ENCODE measurements around the gene TEX26. TPM values are rescaled to one million over a fixed set of nuclear protein-coding genes. Genes with fewer than 3 reads are reported as not detected.

TEX26 gene
- total and polyA plus RNA-seq, 4 donors = 0.08 to 0.31 TPM; not detected in 2

GRCh38 chr13:30895773-30896172 lies 36.7 kb upstream of the TEX26 start:
- H3K9me3 ChIP-seq (ENCODE audit: control insufficient read depth in 4 of 4, low read length in 3 of 4) = no peaks in the 10 kb centered on the region
- H3K4me1 ChIP-seq (ENCODE audit: control insufficient read depth in 4 of 4, insufficient read depth in 4 of 4, low read length in 3 of 4) = no peaks in the 10 kb centered on the region
- peaks cover 0 to 4% (median under 1%) of the 10 kb centered on the region in 4 donors for H3K27me3 ChIP-seq (ENCODE audit: control insufficient read depth in 4 of 4, insufficient read depth in 4 of 4, low read length in 3 of 4)
- no peak overlapping the region for H3K4me3 ChIP-seq (ENCODE audit: low read depth in 1 of 3, low read length in 3 of 3)
- TF ChIP-seq EGR1 (IDR thresholded peaks at IDR 0.05; ENCODE audit: low read depth in 2 of 2) = no peak
- TF ChIP-seq NR2F2 (IDR thresholded peaks at IDR 0.05) = no peak
- TF ChIP-seq, protein P1, sequence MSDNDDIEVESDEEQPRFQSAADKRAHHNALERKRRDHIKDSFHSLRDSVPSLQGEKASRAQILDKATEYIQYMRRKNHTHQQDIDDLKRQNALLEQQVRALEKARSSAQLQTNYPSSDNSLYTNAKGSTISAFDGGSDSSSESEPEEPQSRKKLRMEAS (IDR thresholded peaks at IDR 0.05) = no peak
- TF ChIP-seq FOXA2 (IDR thresholded peaks at IDR 0.05) = no peak
- TF ChIP-seq FOXA1 (IDR thresholded peaks at IDR 0.05) = no peak
- no peak for TF ChIP-seq RAD21 (IDR thresholded peaks at IDR 0.05)
- no peak for TF ChIP-seq HNF4A (conservative IDR thresholded peaks at IDR 0.05)
- TF ChIP-seq, protein P2, sequence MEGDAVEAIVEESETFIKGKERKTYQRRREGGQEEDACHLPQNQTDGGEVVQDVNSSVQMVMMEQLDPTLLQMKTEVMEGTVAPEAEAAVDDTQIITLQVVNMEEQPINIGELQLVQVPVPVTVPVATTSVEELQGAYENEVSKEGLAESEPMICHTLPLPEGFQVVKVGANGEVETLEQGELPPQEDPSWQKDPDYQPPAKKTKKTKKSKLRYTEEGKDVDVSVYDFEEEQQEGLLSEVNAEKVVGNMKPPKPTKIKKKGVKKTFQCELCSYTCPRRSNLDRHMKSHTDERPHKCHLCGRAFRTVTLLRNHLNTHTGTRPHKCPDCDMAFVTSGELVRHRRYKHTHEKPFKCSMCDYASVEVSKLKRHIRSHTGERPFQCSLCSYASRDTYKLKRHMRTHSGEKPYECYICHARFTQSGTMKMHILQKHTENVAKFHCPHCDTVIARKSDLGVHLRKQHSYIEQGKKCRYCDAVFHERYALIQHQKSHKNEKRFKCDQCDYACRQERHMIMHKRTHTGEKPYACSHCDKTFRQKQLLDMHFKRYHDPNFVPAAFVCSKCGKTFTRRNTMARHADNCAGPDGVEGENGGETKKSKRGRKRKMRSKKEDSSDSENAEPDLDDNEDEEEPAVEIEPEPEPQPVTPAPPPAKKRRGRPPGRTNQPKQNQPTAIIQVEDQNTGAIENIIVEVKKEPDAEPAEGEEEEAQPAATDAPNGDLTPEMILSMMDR (IDR thresholded peaks at IDR 0.05; ENCODE audit: low read depth, low read length, missing input control) = no peak
- TF ChIP-seq HNF4G (IDR thresholded peaks at IDR 0.05) = no peak
- TF ChIP-seq SP1 (IDR thresholded peaks at IDR 0.05) = no peak
- DNase-seq (ENCODE audit: low spot score) = no peak
- H3K36me3 ChIP-seq (ENCODE audit: control insufficient read depth in 4 of 4, insufficient read depth in 3 of 4, low read depth in 1 of 4, low read length in 3 of 4) = no peaks in the 10 kb centered on the region
- no peak overlapping the region for H3K27ac ChIP-seq (ENCODE audit: low read depth in 1 of 2, low read length in 2 of 2)
- H3K9ac ChIP-seq (ENCODE audit: low read depth in 1 of 2, low read length in 2 of 2) = no peak overlapping the region
- 80% methylated on average over 4 of the region's 4 CpGs for WGBS

DNA sequence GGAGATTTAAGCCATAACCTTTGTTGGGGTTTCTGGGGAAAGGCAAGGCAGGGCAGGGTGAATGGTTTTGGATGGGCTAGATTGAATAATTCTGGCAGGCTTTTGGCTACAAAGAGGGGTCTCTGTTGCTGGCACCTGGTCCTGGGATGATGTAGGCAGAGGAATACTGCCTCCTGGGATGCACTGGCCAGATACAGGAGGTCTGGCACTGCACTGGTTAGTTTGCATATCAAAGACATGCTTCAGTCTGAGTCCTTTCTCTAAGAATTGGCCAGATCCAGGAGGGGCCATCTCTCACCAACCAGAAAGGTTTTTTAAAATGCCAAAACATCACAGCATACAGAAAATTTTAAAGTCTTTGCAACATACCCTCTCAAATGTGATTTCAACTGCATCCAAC lies 34.4 kb upstream of the TEX26 start:
- Histone ChIP-seq H3K36me3 (ENCODE audit: control insufficient read depth in 4 of 4, insufficient read depth in 3 of 4, low read depth in 1 of 4, low read length in 3 of 4) (no peaks in the 10 kb centered on the region), H3K9me3 (ENCODE audit: control insufficient read depth in 4 of 4, low read length in 3 of 4) (no peaks in the 10 kb centered on the region), H3K4me3 (ENCODE audit: low read depth in 1 of 3, low read length in 3 of 3) (no peak overlapping the region), H3K9ac (ENCODE audit: low read depth in 1 of 2, low read length in 2 of 2) (no peak overlapping the region), H3K4me1 (ENCODE audit: control insufficient read depth in 4 of 4, insufficient read depth in 4 of 4, low read length in 3 of 4) (no peaks in the 10 kb centered on the region), H3K27ac (ENCODE audit: low read depth in 1 of 2, low read length in 2 of 2) (no peak overlapping the region), H3K27me3 (ENCODE audit: control insufficient read depth in 4 of 4, insufficient read depth in 4 of 4, low read length in 3 of 4) (peaks cover 0 to 9% (median under 1%) of the 10 kb centered on the region in 4 donors)
- no peak for DNase-seq (ENCODE audit: low spot score)
- no peak for TF ChIP-seq GABPA (IDR thresholded peaks at IDR 0.05 in 1 of 2, conservative IDR thresholded peaks at IDR 0.05 in 1 of 2)
- no peak for TF ChIP-seq HNF4G (IDR thresholded peaks at IDR 0.05)
- TF ChIP-seq, protein P3, sequence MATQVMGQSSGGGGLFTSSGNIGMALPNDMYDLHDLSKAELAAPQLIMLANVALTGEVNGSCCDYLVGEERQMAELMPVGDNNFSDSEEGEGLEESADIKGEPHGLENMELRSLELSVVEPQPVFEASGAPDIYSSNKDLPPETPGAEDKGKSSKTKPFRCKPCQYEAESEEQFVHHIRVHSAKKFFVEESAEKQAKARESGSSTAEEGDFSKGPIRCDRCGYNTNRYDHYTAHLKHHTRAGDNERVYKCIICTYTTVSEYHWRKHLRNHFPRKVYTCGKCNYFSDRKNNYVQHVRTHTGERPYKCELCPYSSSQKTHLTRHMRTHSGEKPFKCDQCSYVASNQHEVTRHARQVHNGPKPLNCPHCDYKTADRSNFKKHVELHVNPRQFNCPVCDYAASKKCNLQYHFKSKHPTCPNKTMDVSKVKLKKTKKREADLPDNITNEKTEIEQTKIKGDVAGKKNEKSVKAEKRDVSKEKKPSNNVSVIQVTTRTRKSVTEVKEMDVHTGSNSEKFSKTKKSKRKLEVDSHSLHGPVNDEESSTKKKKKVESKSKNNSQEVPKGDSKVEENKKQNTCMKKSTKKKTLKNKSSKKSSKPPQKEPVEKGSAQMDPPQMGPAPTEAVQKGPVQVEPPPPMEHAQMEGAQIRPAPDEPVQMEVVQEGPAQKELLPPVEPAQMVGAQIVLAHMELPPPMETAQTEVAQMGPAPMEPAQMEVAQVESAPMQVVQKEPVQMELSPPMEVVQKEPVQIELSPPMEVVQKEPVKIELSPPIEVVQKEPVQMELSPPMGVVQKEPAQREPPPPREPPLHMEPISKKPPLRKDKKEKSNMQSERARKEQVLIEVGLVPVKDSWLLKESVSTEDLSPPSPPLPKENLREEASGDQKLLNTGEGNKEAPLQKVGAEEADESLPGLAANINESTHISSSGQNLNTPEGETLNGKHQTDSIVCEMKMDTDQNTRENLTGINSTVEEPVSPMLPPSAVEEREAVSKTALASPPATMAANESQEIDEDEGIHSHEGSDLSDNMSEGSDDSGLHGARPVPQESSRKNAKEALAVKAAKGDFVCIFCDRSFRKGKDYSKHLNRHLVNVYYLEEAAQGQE (IDR thresholded peaks at IDR 0.05) = no peak
- TF ChIP-seq RXRA (IDR thresholded peaks at IDR 0.05) = no peak

DNA sequence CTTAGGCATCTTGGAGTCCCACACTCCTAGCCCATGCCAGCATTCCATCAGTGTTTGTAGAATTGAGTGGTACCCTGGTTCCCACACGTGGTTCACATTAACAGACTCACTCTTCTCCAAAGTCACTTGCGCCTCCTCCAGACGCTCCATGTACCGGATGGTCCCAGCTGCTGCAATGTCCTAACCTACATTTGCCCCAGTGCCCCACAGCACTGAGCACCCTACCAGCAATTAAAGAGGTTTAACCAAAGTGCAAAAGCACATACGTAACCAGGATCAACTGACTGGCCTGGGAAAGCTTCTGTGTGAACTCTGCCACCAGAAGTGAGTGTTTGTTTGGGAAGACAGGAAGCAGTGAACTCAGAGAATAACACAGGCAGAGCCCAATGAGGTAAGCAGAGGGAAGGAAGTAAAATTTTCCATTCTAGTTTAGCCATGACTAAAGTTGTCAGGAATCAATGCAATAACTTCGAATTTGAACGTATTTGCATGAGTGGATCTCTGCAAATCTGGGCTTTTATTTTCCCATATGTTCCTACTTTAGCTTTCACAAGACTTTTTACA lies 33.7 kb upstream of the TEX26 start:
- Histone ChIP-seq H3K9me3 (ENCODE audit: control insufficient read depth in 4 of 4, low read length in 3 of 4) (no peaks in the 10 kb centered on the region), H3K36me3 (ENCODE audit: control insufficient read depth in 4 of 4, insufficient read depth in 3 of 4, low read depth in 1 of 4, low read length in 3 of 4) (no peaks in the 10 kb centered on the region), H3K4me1 (ENCODE audit: control insufficient read depth in 4 of 4, insufficient read depth in 4 of 4, low read length in 3 of 4) (no peaks in the 10 kb centered on the region), H3K9ac (ENCODE audit: low read depth in 1 of 2, low read length in 2 of 2) (no peak overlapping the region), H3K4me3 (ENCODE audit: low read depth in 1 of 3, low read length in 3 of 3) (no peak overlapping the region), H3K27me3 (ENCODE audit: control insufficient read depth in 4 of 4, insufficient read depth in 4 of 4, low read length in 3 of 4) (peaks cover 0 to 9% (median under 1%) of the 10 kb centered on the region in 4 donors), H3K27ac (ENCODE audit: low read depth in 1 of 2, low read length in 2 of 2) (peak overlapping the region; percentile 25 to 42)
- DNase-seq (ENCODE audit: low spot score) = no peak
- 45% methylated on average over 7 of the region's 7 CpGs for WGBS
- TF ChIP-seq FOXA1 (IDR thresholded peaks at IDR 0.05) (no peak), HNF4G (IDR thresholded peaks at IDR 0.05) (no peak), FOXA2 (IDR thresholded peaks at IDR 0.05) (no peak), EGR1 (IDR thresholded peaks at IDR 0.05; ENCODE audit: low read depth in 2 of 2) (no peak), RAD21 (IDR thresholded peaks at IDR 0.05) (peak in 1 of 2 donors; percentile 18), YY1 (IDR thresholded peaks at IDR 0.05) (no peak), SP1 (IDR thresholded peaks at IDR 0.05) (peak; percentile 53), NR2F2 (IDR thresholded peaks at IDR 0.05) (peak; percentile 61), JUND (IDR thresholded peaks at IDR 0.05) (no peak), HNF4A (conservative IDR thresholded peaks at IDR 0.05) (no peak), ATF3 (IDR thresholded peaks at IDR 0.05) (no peak), TAF1 (conservative IDR thresholded peaks at IDR 0.05) (no peak)
- TF ChIP-seq, protein P3 (IDR thresholded peaks at IDR 0.05) = no peak
- TF ChIP-seq, protein P1 (IDR thresholded peaks at IDR 0.05) = no peak

Measured in liver (tissue), 9 donors.